ENCODE results near the gene CYGB. TPM values are rescaled to one million over a fixed set of nuclear protein-coding genes. Genes with fewer than 3 reads are reported as not detected.

CYGB gene
- total and polyA plus RNA-seq, 9 of the 15 experiments (the other 6 are each of a cell fraction or from before 2014, with no cell fraction given), result 0.08 to 0.95 (median 0.18) TPM; not detected in 5

GRCh38 chr17:76529224-76530094, 8.1 kb downstream of the CYGB start (continued):
- no peak for TF ChIP-seq RNF219 (CRISPR knock-in tag; IDR thresholded peaks at IDR 0.05)
- TF ChIP-seq RBM34 (IDR thresholded peaks at IDR 0.05; ENCODE audit: borderline replicate concordance, insufficient read depth, low read length), result no peak
- no peak for TF ChIP-seq ZNF695 (CRISPR knock-in tag; IDR thresholded peaks at IDR 0.05)
- no peak for TF ChIP-seq CAMTA2 (CRISPR knock-in tag; conservative IDR thresholded peaks at IDR 0.05)
- TF ChIP-seq PHB2 (IDR thresholded peaks at IDR 0.05; ENCODE audit: low read depth), result no peak
- TF ChIP-seq RHOXF2B (CRISPR knock-in tag; conservative IDR thresholded peaks at IDR 0.05), result no peak
- TF ChIP-seq CEBPB (tag; IDR thresholded peaks at IDR 0.05), result no peak
- TF ChIP-seq CHD7 (IDR thresholded peaks at IDR 0.05; ENCODE audit: low read depth, low read length), result no peak
- 0 out of 2 replicates have a peak, but pooled peaks have one; percentile 45 for TF ChIP-seq DPF2 (IDR thresholded peaks at IDR 0.05)
- TF ChIP-seq SMAD3 (CRISPR knock-in tag; conservative IDR thresholded peaks at IDR 0.05), result no peak
- TF ChIP-seq E2F5 (CRISPR knock-in tag; IDR thresholded peaks at IDR 0.05), result no peak
- TF ChIP-seq DIDO1 (tag; IDR thresholded peaks at IDR 0.05; ENCODE audit: low read depth), result no peak
- TF ChIP-seq GTF2B (IDR thresholded peaks at IDR 0.05; ENCODE audit: extremely low read depth, insufficient read length), result no peak

All from K562 (cell line).